Naive thymus-derived CD4-positive, alpha-beta T cell (primary cell): ENCODE data around the gene KIAA0040. TPM values are rescaled to one million over a fixed set of nuclear protein-coding genes. Genes with fewer than 3 reads are reported as not detected.
A peak's percentile ranks its signal among the peaks of the same experiment; 100 is the strongest.

Experiments used
- ATAC-seq: fragments of 150-1000 bp; cut with Tn5 transposase; 2 replicates; pipeline ENCODE4 v1.10.0; 2021; ENCODE audit warnings: mild to moderate bottlenecking, moderate library complexity
- CTCF ChIA-PET: fragments of 350-600 bp; sonication (Branson Sonifier 250); formaldehyde crosslinking; loops from one replicate; lab custom pipeline; 2021; ENCODE audit warnings: antibody characterized with exemption; lab: Charles Lee
- POLR2A ChIA-PET: fragments of 350-600 bp; sonication (Branson Sonifier 250); formaldehyde crosslinking; loops from one replicate; lab custom pipeline; 2021; ENCODE audit warnings: antibody characterized with exemption, inconsistent platforms; lab: Charles Lee
- DNase-seq, 9 donors: peaks; one replicate each; pipeline versions ENCODE4 v3.0.0 to v3.0.0-alpha.2; 2020 to 2022; ENCODE audit warnings: mixed read lengths in 1 of 9
- H3K27ac ChIP-seq: one replicate; pipeline ENCODE4 v1.7.0; 2013; ENCODE audit warnings: mild to moderate bottlenecking, low read depth, low read length, moderate library complexity
- H3K27me3 ChIP-seq, 2 donors: one replicate each; pipeline ENCODE4 v1.7.0; 2013; ENCODE audit warnings: low read length in 2 of 2, mild to moderate bottlenecking in 2 of 2, moderate library complexity in 2 of 2; ENCODE audit not compliant: control insufficient read depth in 2 of 2, insufficient read depth in 2 of 2
- H3K36me3 ChIP-seq, 3 experiments: 1 replicate in 2 of 3; 2 replicates in 1 of 3; pipeline ENCODE4 v1.7.0; 2013; ENCODE audit warnings: low read length in 3 of 3, mild to moderate bottlenecking in 3 of 3, moderate library complexity in 1 of 3; ENCODE audit not compliant: insufficient read depth in 3 of 3, control insufficient read depth in 2 of 3
- H3K4me1 ChIP-seq, 2 donors: one replicate each; pipeline ENCODE4 v1.7.0; 2013; ENCODE audit warnings: low read length in 2 of 2, mild to moderate bottlenecking in 2 of 2, moderate library complexity in 1 of 2; ENCODE audit not compliant: control insufficient read depth in 2 of 2, insufficient read depth in 2 of 2
- H3K4me3 ChIP-seq: 2 replicates; pipeline ENCODE4 v1.7.0; 2013; ENCODE audit warnings: mild to moderate bottlenecking, low read length
- H3K9me3 ChIP-seq, 3 experiments: 1 replicate in 2 of 3; 2 replicates in 1 of 3; pipeline ENCODE4 v1.7.0; 2013; ENCODE audit warnings: low read length in 3 of 3; ENCODE audit not compliant: control insufficient read depth in 2 of 3
- H3K27ac Mint-ChIP-seq, 9 donors: one replicate each; pipeline ENCODE4 v1.8.0; 2020 to 2022; ENCODE audit warnings: mixed read lengths in 9 of 9, mild to moderate bottlenecking in 8 of 9, moderate library complexity in 5 of 9, inconsistent platforms in 2 of 9
- H3K27me3 Mint-ChIP-seq, 5 donors: one replicate each; pipeline ENCODE4 v1.8.0; 2021 to 2022; ENCODE audit warnings: mixed read lengths in 5 of 5, mild to moderate bottlenecking in 1 of 5
- H3K36me3 Mint-ChIP-seq, 5 donors: one replicate each; pipeline ENCODE4 v1.8.0; 2020 to 2022; ENCODE audit warnings: mixed read lengths in 5 of 5, mild to moderate bottlenecking in 3 of 5, inconsistent platforms in 1 of 5
- H3K4me1 Mint-ChIP-seq, 7 donors: one replicate each; pipeline ENCODE4 v1.8.0; 2020 to 2022; ENCODE audit warnings: mixed read lengths in 7 of 7, mild to moderate bottlenecking in 3 of 7, inconsistent platforms in 1 of 7
- H3K4me3 Mint-ChIP-seq, 10 donors: one replicate each; pipeline ENCODE4 v1.8.0; 2020 to 2022; ENCODE audit warnings: mild to moderate bottlenecking in 10 of 10, mixed read lengths in 10 of 10, moderate library complexity in 6 of 10, inconsistent platforms in 2 of 10
- H3K9me3 Mint-ChIP-seq, 11 donors: one replicate each; pipeline ENCODE4 v1.8.0; 2020 to 2022; ENCODE audit warnings: mixed read lengths in 11 of 11, mild to moderate bottlenecking in 4 of 11, inconsistent platforms in 1 of 11, moderate library complexity in 1 of 11
- intact Hi-C, 2 donors: fragments of 100-400 bp; cut with micrococcal nuclease; formaldehyde crosslinking; loops; one replicate each; pipeline ENCODE4 v1.15.1; 2023
- polyA plus RNA-seq, 2 donors: library from polyadenylated mRNA; unstranded; fragments of 300-500 nt; fragmentation: Illumina TruSeq; gene quantifications; one replicate each; pipeline ENCODE4 v1.2.3, GENCODE V29; 2021
- total RNA-seq, 6 experiments: library from RNA in 5 of 6; stranded (reverse) in 5 of 6; gene quantifications; 1 replicate in 5 of 6; 2 replicates in 1 of 6; pipeline ENCODE4 v1.2.3 and lab custom pipeline; 2021 to 2026

Gene KIAA0040
- total and polyA plus RNA-seq, 7 experiments from 2014 or later = 21.7 to 88.1 (median 30.2) TPM

GRCh38 chr1:175195798-175196197, 3.2 kb upstream of the KIAA0040 start:
- DNase-seq (no peak), ATAC-seq (no peak)
- no peaks in the 10 kb centered on the region for H3K9me3 ChIP-seq
- Mint-ChIP-seq H3K27ac (peak overlapping the region in 7 of 9 donors; percentile 7 to 58 (median 27)), H3K4me1 (peaks cover 16 to 53% (median 27%) of the 10 kb centered on the region in 7 donors), H3K27me3 (peaks cover 0 to 7% (median 0%) of the 10 kb centered on the region in 5 donors), H3K4me3 (no peak overlapping the region), H3K36me3 (peaks cover 0 to 7% (median 0%) of the 10 kb centered on the region in 5 donors), H3K9me3 (no peaks in the 10 kb centered on the region)
- H3K4me1 ChIP-seq = peaks cover 9 to 16% of the 10 kb centered on the region in 2 donors
- no peak overlapping the region for H3K27ac ChIP-seq
- H3K4me3 ChIP-seq = no peak overlapping the region
- intact Hi-C loops = loop anchor here (1.0 to 10.0 kb wide), 2 partner anchors 40 to 231 kb away; no protein-coding TSS in a partner anchor
- H3K27me3 ChIP-seq = no peaks in the 10 kb centered on the region
- ChIA-PET POLR2A (interaction anchor here (0.9 to 2.3 kb wide), 2 partner anchors 10 to 14 kb away, joined by 4 to 6 read pairs; no protein-coding TSS in a partner anchor), CTCF (no interaction called here)
- peaks cover 0 to 6% (median 0%) of the 10 kb centered on the region in 3 experiments for H3K36me3 ChIP-seq

- intact Hi-C loops = loop anchor here (1.0 to 10.0 kb wide), 2 partner anchors 40 to 230 kb away; no protein-coding TSS in a partner anchor
- ChIA-PET POLR2A (interaction anchor here (2.3 to 5.4 kb wide), 2 partner anchors 11 to 14 kb away, joined by 6 to 42 read pairs; no protein-coding TSS in a partner anchor), CTCF (interaction anchor here (1.1 kb wide), 1 partner anchor 17 kb away, joined by 3 read pairs; no protein-coding TSS in a partner anchor)
- peak overlapping the region in 5 of 9 donors; percentile 8 to 70 (median 29) for H3K27ac Mint-ChIP-seq
- Histone ChIP-seq H3K4me1 (peaks cover 14 to 21% of the 10 kb centered on the region in 2 donors), H3K4me3 (no peak overlapping the region), H3K27me3 (no peaks in the 10 kb centered on the region), H3K9me3 (no peaks in the 10 kb centered on the region), H3K36me3 (peaks cover 0 to 6% (median 0%) of the 10 kb centered on the region in 3 experiments), H3K27ac (no peak overlapping the region)
- peaks cover 21 to 56% (median 32%) of the 10 kb centered on the region in 7 donors for H3K4me1 Mint-ChIP-seq
- H3K4me3 Mint-ChIP-seq = peak overlapping the region in 1 of 10 donors; percentile 17
- peaks cover 0 to 7% (median 0%) of the 10 kb centered on the region in 5 donors for H3K27me3 Mint-ChIP-seq
- DNase-seq (no peak), ATAC-seq (no peak)
- no peaks in the 10 kb centered on the region for H3K9me3 Mint-ChIP-seq
- peaks cover 0 to 12% (median 0%) of the 10 kb centered on the region in 5 donors for H3K36me3 Mint-ChIP-seq
These were observed 2.7 kb upstream of the KIAA0040 start for GRCh38 chr1:175195281-175195680.

GRCh38 chr1:175193527-175193910, 943 bp upstream of the KIAA0040 start:
- peak overlapping the region; percentile 89 to 100 (median 97) for H3K4me3 Mint-ChIP-seq
- CTCF ChIA-PET = interaction anchor here (0.7 to 1.4 kb wide), 4 partner anchors 16 to 40 kb away, joined by 3 to 4 read pairs (median 3); no protein-coding TSS in a partner anchor
- no peak for ATAC-seq
- peaks cover 37 to 66% (median 48%) of the 10 kb centered on the region in 7 donors for H3K4me1 Mint-ChIP-seq
- H3K27ac Mint-ChIP-seq = peak overlapping the region; percentile 71 to 97 (median 89)
- Histone ChIP-seq H3K9me3 (no peaks in the 10 kb centered on the region), H3K4me1 (peaks cover 31 to 38% of the 10 kb centered on the region in 2 donors), H3K27me3 (no peaks in the 10 kb centered on the region), H3K27ac (peak overlapping the region; percentile 80), H3K4me3 (no peak overlapping the region), H3K36me3 (peaks cover 0 to 6% (median 0%) of the 10 kb centered on the region in 3 experiments)
- POLR2A ChIA-PET = interaction anchor here (0.6 to 5.4 kb wide), 2 partner anchors 16 to 23 kb away, joined by 3 to 42 read pairs; no protein-coding TSS in a partner anchor
- no peaks in the 10 kb centered on the region for H3K9me3 Mint-ChIP-seq
- no peaks in the 10 kb centered on the region for H3K27me3 Mint-ChIP-seq
- DNase-seq = no peak
- intact Hi-C loops = loop anchor here (2.0 to 10.0 kb wide), 5 partner anchors 44 to 1326 kb away; partner anchors contain the start of genes GAS5 (in 1 of the 2), MRPS14 (in 1 of the 2) and ZBTB37 (in 1 of the 2)
- H3K36me3 Mint-ChIP-seq = peaks cover 0 to 29% (median 0%) of the 10 kb centered on the region in 5 donors

- DNase-seq (peak in 7 of 9 donors; percentile 19 to 39 (median 33)), ATAC-seq (peak; percentile 25)
- Histone ChIP-seq H3K4me3 (peak overlapping the region; percentile 90), H3K27ac (peak overlapping the region; percentile 80), H3K9me3 (no peaks in the 10 kb centered on the region), H3K36me3 (peaks cover 0 to 6% (median 0%) of the 10 kb centered on the region in 3 experiments), H3K27me3 (no peaks in the 10 kb centered on the region), H3K4me1 (peaks cover 42 to 44% of the 10 kb centered on the region in 2 donors)
- peak overlapping the region; percentile 89 to 100 (median 97) for H3K4me3 Mint-ChIP-seq
- peak overlapping the region; percentile 73 to 97 (median 92) for H3K27ac Mint-ChIP-seq
- peaks cover 0 to 42% (median 7%) of the 10 kb centered on the region in 5 donors for H3K36me3 Mint-ChIP-seq
- H3K9me3 Mint-ChIP-seq = no peaks in the 10 kb centered on the region
- ChIA-PET CTCF (interaction anchor here (0.6 to 1.8 kb wide), 8 partner anchors 9 to 163 kb away, joined by 3 to 12 read pairs (median 4); no protein-coding TSS in a partner anchor), POLR2A (interaction anchor here (0.8 to 5.4 kb wide), 7 partner anchors 9 to 226 kb away, joined by 3 to 42 read pairs (median 5); partner anchors contain the start of gene CACYBP)
- no peaks in the 10 kb centered on the region for H3K27me3 Mint-ChIP-seq
- intact Hi-C loops = loop anchor here (1.0 to 10.0 kb wide), 8 partner anchors 12 to 1325 kb away; partner anchors contain the start of genes CACYBP (in 1 of the 2), GAS5 (in 1 of the 2), MRPS14 (in 1 of the 2) and ZBTB37 (in 1 of the 2)
- peaks cover 41 to 67% (median 53%) of the 10 kb centered on the region in 7 donors for H3K4me1 Mint-ChIP-seq
These were observed 406 bp downstream of the KIAA0040 start for GRCh38 chr1:175192111-175192629.

- ATAC-seq (peak; percentile 52), DNase-seq (peak in 7 of 9 donors; percentile 32 to 50 (median 43))
- POLR2A ChIA-PET = interaction anchor here (0.8 to 5.4 kb wide), 7 partner anchors 9 to 225 kb away, joined by 3 to 42 read pairs (median 5); partner anchors contain the start of gene CACYBP
- Mint-ChIP-seq H3K4me1 (peaks cover 46 to 70% (median 58%) of the 10 kb centered on the region in 7 donors), H3K27ac (peak overlapping the region; percentile 73 to 97 (median 92)), H3K36me3 (peaks cover 4 to 47% (median 10%) of the 10 kb centered on the region in 5 donors), H3K27me3 (no peaks in the 10 kb centered on the region), H3K9me3 (no peaks in the 10 kb centered on the region), H3K4me3 (peak overlapping the region; percentile 89 to 100 (median 97))
- Histone ChIP-seq H3K4me3 (peak overlapping the region; percentile 90), H3K27me3 (no peaks in the 10 kb centered on the region), H3K36me3 (peaks cover 0 to 6% (median 0%) of the 10 kb centered on the region in 3 experiments), H3K9me3 (no peaks in the 10 kb centered on the region), H3K4me1 (peaks cover 47 to 49% of the 10 kb centered on the region in 2 donors), H3K27ac (peak overlapping the region; percentile 80)
- CTCF ChIA-PET = interaction anchor here (0.6 to 1.8 kb wide), 8 partner anchors 9 to 162 kb away, joined by 3 to 12 read pairs (median 4); no protein-coding TSS in a partner anchor
- intact Hi-C loops = loop anchor here (1.0 to 10.0 kb wide), 11 partner anchors 11 to 1324 kb away; partner anchors contain the start of genes ZBTB37 (in 2 of the 2), CACYBP (in 1 of the 2), COP1 (in 1 of the 2) and GAS5 (in 1 of the 2)
These were observed 917 bp downstream of the KIAA0040 start for GRCh38 chr1:175191659-175192058.
